ENCODE results near the gene HSPB2.

GRCh38 chr11:111933872-111934271 lies 21.3 kb downstream of the HSPB2 start:
- TF ChIP-seq, protein P1, sequence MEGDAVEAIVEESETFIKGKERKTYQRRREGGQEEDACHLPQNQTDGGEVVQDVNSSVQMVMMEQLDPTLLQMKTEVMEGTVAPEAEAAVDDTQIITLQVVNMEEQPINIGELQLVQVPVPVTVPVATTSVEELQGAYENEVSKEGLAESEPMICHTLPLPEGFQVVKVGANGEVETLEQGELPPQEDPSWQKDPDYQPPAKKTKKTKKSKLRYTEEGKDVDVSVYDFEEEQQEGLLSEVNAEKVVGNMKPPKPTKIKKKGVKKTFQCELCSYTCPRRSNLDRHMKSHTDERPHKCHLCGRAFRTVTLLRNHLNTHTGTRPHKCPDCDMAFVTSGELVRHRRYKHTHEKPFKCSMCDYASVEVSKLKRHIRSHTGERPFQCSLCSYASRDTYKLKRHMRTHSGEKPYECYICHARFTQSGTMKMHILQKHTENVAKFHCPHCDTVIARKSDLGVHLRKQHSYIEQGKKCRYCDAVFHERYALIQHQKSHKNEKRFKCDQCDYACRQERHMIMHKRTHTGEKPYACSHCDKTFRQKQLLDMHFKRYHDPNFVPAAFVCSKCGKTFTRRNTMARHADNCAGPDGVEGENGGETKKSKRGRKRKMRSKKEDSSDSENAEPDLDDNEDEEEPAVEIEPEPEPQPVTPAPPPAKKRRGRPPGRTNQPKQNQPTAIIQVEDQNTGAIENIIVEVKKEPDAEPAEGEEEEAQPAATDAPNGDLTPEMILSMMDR (IDR thresholded peaks at IDR 0.05): no peak
- no peak for TF ChIP-seq POLR2AphosphoS5 (IDR thresholded peaks at IDR 0.05)
